Breast epithelium (tissue), 3 donors: ENCODE data around the gene RAB6C.

Experiments used
- POLR2A ChIP-seq: fragments of 450-650 bp; IDR thresholded peaks from one replicate; pipeline ENCODE4 v1.6.1; 2016; ENCODE audit warnings: antibody characterized with exemption, mild to moderate bottlenecking, moderate library complexity
- POLR2AphosphoS5 ChIP-seq, 3 donors: sonication (generic); formaldehyde crosslinking; IDR thresholded peaks; one replicate each; pipeline ENCODE4 v1.6.1; 2017; ENCODE audit warnings: antibody characterized with exemption in 3 of 3
- TF ChIP-seq, protein P1 (sequence below), 3 donors: fragments of 450-650 bp; IDR thresholded peaks; one replicate each; pipeline ENCODE4 v1.5.1; 2016 to 2017; ENCODE audit warnings: antibody characterized with exemption in 3 of 3, mild to moderate bottlenecking in 3 of 3, moderate library complexity in 3 of 3

DNA sequence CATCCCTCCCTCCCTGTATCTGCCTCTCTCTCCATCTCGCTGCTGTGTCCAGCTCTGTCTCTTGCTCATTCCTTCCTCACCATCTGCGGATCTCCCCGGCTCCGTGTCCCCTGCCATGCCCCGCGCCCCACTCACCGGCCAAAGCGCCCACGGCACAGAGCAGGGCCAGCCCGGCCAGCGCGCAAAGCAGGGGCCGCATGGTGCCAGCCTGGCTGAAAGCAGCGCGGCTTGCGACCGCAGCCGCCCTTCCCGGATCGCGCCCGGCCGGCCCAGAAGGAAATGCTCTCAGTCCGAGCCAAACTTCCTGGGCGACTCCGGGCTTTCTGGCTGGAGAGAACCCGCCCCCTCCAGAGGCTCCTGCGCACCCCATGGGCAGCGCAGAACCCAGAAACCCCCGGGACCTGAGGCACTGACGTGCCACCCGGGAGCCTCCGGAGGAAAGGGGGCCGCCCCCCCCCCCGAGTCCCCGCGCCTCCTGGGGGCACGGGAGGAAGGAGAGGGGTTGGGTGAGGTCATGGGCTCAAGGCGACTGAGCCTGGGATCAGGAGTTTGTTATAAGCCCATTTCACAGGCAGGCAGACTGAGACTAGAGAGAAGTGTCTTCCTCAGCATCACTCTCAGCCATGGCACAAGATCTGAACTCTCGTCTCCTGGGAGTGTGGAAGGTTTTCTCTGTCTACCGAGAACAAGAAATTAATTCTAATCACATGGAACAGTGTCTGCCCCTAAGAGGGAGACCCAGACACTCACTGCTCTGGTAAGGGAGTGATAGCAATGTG, 45.2 kb upstream of the RAB6C start:
- TF ChIP-seq, protein P1, sequence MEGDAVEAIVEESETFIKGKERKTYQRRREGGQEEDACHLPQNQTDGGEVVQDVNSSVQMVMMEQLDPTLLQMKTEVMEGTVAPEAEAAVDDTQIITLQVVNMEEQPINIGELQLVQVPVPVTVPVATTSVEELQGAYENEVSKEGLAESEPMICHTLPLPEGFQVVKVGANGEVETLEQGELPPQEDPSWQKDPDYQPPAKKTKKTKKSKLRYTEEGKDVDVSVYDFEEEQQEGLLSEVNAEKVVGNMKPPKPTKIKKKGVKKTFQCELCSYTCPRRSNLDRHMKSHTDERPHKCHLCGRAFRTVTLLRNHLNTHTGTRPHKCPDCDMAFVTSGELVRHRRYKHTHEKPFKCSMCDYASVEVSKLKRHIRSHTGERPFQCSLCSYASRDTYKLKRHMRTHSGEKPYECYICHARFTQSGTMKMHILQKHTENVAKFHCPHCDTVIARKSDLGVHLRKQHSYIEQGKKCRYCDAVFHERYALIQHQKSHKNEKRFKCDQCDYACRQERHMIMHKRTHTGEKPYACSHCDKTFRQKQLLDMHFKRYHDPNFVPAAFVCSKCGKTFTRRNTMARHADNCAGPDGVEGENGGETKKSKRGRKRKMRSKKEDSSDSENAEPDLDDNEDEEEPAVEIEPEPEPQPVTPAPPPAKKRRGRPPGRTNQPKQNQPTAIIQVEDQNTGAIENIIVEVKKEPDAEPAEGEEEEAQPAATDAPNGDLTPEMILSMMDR (IDR thresholded peaks at IDR 0.05) = no peak
- TF ChIP-seq POLR2A = no peak
- no peak for TF ChIP-seq POLR2AphosphoS5 (IDR thresholded peaks at IDR 0.05)
